ENCODE measurements around the gene IGSF3. TPM values are rescaled to one million over a fixed set of nuclear protein-coding genes. Genes with fewer than 3 reads are reported as not detected.

IGSF3 gene
- total RNA-seq, 1 donor from 2014 or later = 2.5 TPM

DNA sequence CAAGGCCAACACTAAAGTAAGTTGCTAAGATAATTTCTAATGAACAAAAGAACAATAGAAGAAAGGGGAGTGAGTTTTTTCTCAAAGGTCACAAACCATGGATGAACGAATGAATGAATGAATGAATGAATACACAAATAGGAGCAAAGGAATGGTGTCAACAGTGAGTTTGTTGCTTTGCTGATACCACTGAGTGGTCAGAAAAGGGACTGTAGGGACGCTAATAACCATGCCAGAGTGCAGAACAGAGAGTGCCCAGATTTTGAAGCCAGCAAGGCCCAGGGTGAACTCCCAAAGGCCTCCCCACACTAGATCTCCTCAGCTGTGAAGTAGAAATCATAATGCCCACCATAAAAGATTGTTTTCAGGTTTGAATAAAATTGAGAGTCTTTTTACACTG, 112.6 kb downstream of the IGSF3 start:
- no peak for ATAC-seq
- intact Hi-C loops (cut with DNase I) = no loop called here
- DNase-seq (ENCODE audit: low spot score) = no peak

DNA sequence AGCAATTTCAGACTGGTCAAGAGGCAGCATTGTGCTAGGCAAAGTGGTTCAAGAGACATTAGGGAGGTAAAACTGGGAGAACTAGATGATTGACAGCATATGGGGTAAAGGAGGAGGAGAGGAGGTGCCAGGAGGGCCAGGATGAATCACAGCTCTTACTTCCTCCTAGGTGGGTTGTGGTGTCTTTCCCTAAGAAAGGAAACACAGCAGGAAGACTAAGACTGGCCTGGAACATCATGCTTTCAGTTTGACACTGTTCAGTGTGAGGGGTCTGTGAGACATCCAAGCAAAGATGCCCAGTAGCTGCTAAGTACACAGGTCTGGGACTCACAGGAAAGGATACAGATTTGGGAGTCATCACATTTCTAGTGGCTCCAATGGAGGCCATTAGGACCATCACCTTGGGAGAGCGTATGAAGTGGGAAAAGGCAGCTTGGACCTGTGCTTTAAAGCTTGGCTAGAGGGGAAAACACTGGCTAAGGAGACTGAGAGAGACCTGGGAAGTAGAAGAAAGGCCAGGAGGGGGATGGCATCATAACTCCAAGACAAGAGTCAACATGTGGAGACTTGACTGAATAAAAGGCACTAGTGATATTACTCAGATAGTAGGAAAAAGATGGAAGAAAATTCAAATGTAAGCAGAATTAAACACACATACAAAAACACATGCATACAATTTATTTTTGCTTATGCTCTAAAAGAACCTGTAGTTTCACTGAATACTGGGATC, 114.0 kb downstream of the IGSF3 start:
- intact Hi-C loops (cut with DNase I) = no loop called here
- ATAC-seq (no peak), DNase-seq (ENCODE audit: low spot score) (no peak)

DNA sequence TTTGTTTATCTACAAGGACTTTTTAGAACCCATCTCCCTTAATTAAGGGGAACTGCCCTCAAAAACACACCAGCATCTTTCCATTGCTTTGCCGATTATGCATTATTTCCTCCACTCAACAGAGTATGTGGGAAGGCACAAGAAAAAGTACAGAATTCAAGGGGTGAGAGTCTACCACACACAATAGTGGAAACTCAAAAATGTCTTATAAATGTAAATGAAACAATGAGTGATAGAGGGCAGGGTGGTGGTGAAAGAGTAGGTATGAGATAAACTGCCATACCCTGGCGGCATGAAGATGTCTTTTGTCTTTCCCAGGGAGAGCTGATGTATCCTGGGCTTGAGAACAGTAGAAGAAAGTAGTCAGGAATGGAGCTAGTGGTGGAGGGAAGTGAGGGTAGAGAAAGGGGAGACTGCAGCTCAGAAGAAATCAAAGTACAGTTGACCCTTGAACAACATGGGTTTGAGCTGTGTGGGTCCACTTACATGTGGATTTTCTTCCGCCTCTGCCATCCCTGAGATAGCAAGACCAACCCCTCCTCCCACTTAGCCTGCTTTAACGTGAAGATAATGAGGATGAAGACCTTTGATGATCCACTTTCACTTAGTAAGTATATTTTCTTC, 121.1 kb downstream of the IGSF3 start:
- no peak for ATAC-seq

DNA sequence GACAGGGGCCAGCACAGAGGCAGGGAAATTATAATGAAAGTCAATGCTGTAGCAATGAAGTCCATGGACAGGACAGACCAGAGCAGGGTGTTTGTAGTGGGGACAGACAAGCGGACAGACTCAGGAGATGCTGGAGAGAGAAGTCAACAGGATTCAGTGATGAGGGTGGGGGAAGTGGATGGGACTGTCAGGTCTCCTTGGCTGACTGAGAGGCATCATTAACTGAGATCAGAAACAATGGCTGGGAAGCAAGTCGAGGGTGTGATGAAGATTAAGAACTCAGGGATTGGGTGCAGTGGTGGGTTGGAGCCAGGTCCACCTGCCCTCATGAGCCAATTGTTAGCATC, 122.2 kb downstream of the IGSF3 start:
- intact Hi-C loops (cut with DNase I) = no loop called here
- ATAC-seq (no peak), DNase-seq (ENCODE audit: low spot score) (no peak)

More for the DNA sequence above, 121.1 kb downstream of the IGSF3 start:
- intact Hi-C loops (cut with DNase I) = no loop called here
- no peak for DNase-seq (ENCODE audit: low spot score)

DNA sequence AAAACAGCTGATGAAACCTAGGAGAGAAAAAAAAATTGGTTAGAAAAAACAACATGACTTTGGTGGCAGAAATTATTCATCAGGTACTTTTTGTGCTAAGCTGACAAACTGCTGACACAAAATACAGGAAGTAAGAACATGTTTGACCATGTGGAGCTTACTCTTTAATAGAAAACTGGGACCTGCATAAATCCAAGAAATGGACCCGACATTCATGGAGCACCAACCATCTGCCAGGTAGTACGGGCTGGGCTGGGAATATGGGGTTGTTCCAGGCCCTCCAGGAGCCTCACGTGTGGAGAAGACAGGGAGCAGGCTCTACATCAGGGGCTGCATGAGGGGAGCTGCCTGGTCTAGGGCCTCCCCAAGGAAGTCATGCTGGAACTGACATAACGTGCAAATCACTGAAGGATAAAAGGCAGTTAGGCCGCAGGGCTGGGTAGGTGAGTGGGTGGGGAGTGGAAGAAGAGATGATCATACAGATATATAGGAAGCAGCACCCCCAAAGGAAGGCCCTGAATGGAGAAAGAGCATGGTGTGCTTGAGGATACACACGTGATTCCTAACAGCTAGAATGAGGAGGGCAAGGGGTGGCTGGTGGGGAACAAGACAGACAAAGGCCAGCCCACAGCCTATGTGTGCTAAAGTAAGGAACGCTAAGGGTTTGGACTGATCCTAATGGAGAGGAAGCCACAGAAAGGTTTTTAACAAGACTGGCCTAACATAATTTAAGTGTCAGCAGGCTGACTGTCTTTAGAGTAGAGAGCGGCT, 122.8 kb downstream of the IGSF3 start:
- intact Hi-C loops (cut with DNase I) = no loop called here
- no peak for DNase-seq (ENCODE audit: low spot score)
- ATAC-seq = no peak

DNA sequence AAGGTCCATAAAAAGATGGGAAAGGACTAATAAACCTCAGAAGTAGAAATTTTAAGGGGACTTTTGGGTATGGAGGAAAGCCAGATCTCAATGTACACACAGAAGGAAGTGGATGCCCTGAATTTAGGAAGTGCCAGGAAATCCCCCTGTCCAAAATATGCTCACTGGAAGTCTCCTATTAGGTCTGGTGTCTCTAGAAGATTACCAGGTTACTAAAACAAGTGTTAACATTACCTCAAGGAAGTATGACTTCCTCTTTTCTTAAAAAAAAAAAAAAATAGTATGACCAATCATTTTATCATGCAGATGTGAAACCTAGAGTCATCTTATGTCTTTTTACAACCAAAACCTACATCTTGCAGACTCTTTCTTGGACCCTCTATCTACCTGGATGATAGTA, 127.4 kb downstream of the IGSF3 start:
- intact Hi-C loops (cut with DNase I) = no loop called here
- DNase-seq (ENCODE audit: low spot score) = no peak
- no peak for ATAC-seq

DNA sequence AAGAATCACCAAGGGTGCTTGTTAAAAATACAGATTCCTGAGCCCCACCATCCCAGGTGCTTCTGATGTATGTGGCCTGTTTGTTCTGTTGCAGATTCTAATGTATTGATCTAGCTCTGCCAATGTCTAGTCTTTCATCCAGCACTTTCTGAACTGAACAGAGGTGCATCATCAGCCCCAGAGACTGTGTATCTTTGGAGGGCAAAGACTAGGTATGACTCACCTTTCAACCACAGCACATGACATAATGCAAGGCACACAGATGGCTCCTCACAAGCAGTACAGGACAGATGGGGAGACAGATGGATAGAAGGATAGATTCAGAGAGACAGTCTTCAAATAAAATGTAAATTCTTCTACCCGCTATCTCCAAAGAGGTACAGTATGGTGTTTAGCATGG, 129.0 kb downstream of the IGSF3 start:
- ATAC-seq = no peak
- intact Hi-C loops (cut with DNase I) = no loop called here

DNA sequence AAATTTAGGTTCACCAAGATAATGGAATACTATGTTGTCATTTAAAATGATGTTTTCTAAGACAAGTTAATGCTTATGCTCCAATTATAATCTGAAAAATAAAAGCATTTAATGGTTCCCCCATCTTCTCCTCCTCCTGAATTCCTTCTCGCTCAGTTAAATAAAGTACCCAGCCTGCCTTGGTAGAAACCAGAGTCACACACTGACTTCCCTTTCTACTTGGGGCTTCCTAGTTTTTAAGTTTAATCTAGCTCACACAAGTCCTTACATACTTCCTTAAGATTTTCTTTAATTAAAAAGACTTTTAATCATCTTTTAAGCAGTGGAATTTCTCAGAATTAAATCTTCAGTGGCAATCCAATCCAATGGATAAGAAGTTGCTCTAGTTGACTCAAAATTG, 129.6 kb downstream of the IGSF3 start:
- DNase-seq (ENCODE audit: low spot score) (no peak), ATAC-seq (no peak)
- intact Hi-C loops (cut with DNase I) = no loop called here

More for the DNA sequence above, 129.0 kb downstream of the IGSF3 start:
- DNase-seq (ENCODE audit: low spot score) = no peak

DNA sequence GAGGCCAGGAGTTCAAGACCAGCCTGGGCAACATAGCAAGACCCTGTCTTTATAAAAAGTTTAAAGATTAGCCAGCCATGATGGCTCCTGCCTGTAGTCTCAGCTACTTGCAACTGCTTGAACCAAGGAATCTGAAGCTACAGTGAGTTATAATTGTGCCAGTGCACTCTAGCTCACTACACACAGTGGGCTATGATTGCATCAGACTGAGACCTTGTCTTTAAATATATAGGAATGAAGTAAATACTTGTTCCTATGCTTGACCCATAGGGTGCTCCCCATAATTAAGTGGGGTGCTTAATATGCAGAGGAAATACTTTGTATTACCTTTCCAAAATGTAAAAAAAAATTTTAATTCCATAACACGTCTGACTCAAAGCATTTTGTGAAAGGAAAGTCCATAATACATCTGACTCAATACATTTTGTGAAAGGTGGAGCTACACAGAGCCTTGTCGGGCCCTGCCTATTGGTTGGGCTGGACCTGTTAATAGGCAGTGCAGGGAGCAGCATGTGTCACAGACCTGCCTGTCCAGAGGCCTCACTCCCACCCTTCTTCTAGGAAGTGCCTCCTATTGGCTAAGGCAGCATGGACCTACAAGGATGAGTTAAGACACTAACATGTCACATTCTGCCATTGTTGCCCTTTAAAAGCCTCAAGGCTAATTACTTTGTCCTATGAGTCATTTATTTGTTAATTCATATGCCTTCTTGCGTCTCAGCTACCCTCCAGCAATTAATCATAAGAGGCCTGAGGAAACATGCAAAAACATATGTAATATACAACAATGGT, 130.3 kb downstream of the IGSF3 start:
- ATAC-seq = no peak
- intact Hi-C loops (cut with DNase I) = no loop called here
- no peak for DNase-seq (ENCODE audit: low spot score)

DNA sequence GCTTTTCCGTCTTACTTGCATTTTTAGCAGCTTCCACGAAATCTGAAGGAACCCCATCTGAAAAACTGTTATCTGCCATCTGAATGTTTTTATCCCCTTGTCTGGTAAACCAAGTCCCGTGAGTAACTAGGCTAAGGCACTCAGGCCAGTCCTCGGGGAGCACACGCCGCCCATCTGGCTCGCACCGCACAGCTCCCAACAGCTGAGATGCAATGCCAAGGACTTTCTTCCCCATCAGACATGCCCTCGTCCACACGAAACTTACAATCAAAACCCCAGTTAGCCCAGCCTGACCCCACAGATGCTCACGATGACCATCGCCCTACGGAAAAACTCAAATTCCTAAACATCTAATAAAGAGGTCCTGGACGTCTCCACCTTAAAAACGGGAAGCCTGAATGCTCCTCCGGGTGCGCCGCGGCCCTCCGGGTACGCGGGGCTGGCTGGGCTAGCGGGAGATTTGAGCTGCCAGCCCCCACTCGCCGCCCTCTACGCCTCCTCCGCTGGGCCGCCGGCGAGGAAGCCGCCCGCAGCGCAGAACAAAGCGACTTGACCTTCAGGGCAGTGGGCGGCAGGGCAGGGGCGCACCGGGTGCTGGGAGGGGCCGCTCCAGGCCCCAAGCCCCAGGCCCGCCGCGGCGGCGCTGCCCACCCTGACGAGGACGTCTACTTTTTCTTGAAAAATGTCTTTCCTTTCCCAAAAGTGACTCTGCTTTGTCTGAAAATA, 133.4 kb downstream of the IGSF3 start:
- intact Hi-C loops (cut with DNase I) = loop anchor here (5.0 kb wide), 1 partner anchor 1217 kb away; no protein-coding TSS in a partner anchor
- ATAC-seq (no peak), DNase-seq (ENCODE audit: low spot score) (no peak)

DNA sequence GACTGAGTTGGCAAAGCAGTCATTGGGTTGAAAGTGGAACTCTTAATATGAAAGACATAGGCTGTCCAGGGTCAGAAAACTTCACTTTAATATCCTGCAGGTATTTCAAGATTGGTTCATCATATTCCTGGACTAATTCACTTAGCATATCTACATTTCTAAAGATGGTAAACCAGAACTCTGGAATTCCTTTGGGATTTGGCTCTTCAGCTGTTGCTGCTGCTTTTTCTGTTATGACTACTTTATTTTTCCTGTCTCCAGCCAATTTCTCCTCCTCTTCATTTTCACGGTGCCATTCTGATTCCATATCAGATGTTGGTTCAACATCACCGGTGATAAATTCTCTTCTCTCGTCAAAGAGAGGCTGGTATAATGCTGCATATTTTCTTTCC, 134.1 kb downstream of the IGSF3 start:
- intact Hi-C loops (cut with DNase I) = loop anchor here (5.0 kb wide), 1 partner anchor 1216 kb away; no protein-coding TSS in a partner anchor
- DNase-seq (ENCODE audit: low spot score) (no peak), ATAC-seq (no peak)

DNA sequence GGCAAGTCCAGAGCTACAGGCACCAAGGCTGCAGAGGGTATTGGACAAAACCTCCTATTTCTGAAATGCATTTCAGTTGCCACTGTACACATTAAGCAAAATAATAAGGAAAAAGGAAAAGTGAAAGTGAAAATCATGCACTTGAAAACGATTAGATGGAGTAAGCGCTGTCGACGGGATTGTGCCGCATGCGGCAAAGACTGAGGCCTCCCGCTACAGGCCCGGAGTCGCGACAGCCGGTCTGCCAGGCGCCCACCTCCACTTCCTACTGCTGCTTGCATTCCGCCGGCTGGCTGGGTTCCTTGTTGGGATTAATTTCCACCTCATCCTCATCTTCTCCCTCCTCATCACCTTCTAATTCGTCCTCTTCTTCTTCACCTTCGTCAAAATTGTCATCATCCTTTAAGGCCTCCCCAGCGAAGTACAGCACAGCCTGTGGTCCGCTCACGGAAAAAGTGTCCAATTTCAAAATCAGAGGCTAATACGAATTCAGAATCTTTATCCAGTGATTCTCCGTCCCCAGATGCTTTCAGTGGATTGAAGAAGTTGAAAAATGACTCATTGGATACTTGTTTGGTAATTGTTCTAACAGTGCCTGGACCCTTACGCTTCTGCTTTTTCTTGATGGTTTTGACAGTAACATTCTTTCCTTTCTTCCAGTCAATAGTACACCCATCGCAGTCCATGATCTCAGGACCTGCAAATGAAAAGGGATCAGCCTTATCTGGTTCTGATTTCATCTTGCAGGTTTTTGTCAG, 134.7 kb downstream of the IGSF3 start:
- ATAC-seq (no peak), DNase-seq (ENCODE audit: low spot score) (no peak)
- intact Hi-C loops (cut with DNase I) = loop anchor here (5.0 kb wide), 1 partner anchor 1216 kb away; no protein-coding TSS in a partner anchor

DNA sequence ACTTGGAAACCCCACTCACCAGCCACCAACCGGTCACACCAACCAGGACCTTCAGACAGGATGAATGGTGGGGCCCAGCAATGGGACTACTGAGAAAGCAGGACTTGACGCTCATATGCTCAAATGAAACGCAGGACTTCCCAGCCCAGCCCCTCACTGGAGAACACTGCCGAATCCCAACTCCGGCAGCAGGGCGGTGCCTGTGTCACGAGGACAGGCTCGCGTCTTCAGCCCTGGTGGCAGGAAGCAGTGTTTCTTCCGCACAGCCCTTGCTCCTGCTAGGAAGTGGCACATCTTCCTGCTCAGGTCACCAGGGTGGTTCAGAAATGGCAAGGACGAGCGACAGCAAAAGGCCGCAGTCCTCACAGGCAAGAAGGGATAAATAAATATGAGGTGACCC, 135.6 kb downstream of the IGSF3 start:
- intact Hi-C loops (cut with DNase I) = loop anchor here (5.0 kb wide), 1 partner anchor 1215 kb away; no protein-coding TSS in a partner anchor
- DNase-seq (ENCODE audit: low spot score) = no peak
- ATAC-seq = no peak

DNA sequence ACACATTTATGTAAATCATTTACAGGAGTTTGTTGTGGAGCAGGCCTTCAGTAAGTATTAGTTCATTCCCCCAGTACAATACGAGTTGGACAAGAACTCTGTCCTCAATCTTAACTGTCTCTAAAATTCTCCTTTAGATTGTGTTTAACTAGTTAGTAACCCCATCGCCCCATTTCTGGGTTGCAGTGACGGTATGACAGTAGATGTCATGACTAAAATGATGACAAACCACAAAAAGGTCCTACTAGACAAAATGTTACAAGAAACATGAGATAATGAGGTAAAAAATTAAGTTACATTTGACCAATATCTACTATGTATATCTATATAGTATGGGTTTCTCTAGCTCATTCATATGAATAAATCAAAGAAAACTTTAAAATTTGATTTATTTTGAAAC, 137.9 kb downstream of the IGSF3 start:
- intact Hi-C loops (cut with DNase I) = loop anchor here (5.0 kb wide), 1 partner anchor 1212 kb away; no protein-coding TSS in a partner anchor
- DNase-seq (ENCODE audit: low spot score) (no peak), ATAC-seq (no peak)

DNA sequence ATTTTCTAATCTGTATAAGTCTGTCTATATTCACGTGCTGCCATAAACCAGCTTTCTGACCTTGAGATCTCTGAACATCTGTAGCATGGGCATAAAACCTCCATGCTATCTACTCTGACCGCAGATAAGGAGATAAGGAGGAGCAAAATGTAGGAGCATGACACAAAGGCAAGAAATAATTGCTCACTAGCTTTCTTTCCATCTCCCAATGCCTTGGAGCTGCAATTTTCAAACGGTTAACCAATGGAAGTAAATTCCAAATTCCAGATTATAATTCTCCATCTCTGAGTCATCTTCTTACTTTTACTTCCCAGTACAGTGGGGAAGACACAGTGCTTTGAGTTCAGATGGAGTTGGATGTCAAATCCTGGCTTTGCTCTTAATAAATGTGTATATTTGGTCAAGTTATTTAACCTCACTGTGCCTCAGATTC, 138.3 kb downstream of the IGSF3 start:
- no peak for ATAC-seq
- DNase-seq (ENCODE audit: low spot score) = no peak
- intact Hi-C loops (cut with DNase I) = no loop called here

DNA sequence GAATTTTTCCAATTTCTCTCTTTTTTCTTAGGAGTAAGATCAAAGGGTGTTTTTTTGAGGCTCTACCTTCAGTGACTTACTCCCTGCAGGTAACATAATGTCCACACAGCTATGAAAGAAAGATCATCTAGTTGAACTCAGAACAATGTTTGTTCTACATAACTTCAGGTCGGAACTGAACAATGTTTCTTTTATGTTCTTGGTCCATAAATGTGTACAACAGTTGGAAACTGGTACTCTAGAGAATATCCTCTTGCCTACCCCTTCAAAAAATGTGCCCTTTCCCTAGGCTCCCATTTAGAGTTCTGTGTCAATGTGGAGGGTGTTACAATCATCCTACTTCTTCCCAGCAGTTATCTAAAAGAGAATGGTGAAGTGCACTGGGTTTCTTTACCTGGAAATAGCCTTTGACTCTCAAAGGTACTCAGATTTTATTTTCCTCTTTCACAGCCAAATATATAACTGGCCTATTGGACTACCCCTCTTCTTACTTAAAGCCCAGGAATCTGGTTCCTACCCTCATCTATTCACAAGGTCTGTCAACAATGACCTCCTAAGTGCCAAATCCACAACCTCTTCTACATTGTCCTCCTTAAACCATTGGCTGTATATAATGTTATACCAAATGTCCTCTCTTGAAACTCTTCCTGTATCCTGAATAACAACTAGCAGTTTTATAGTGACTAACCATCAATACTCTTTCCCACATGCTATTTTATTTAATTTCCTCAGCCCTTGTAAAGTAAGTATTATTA, 139.0 kb downstream of the IGSF3 start:
- ATAC-seq = no peak
- intact Hi-C loops (cut with DNase I) = no loop called here
- DNase-seq (ENCODE audit: low spot score) = no peak

DNA sequence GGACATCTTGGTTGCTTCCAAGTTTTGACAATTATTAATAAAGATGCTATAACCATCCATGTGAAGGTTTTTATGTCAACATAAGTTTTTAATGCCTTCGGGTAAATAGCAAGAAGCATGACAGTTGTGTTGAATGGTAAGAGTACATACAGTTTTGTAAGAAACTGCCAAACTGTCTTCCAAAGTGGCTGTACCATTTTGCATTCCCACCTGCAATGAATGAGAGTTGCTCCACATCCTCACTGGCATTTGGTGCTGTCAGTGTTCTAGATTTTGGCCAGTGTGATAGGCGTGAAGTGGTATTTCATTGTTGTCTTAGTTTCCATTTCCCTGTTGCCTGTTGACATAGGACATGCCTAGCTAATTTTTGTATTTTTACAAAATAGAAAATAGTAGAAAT, 142.1 kb downstream of the IGSF3 start:
- DNase-seq (ENCODE audit: low spot score) (no peak), ATAC-seq (no peak)
- intact Hi-C loops (cut with DNase I) = no loop called here

All from sciatic nerve (tissue), 2 donors.